GM19467 (cell line): ENCODE results near the gene SNRPB2.
A peak's percentile ranks its signal among the peaks of the same experiment; 100 is the strongest.

Experiments
- ATAC-seq: cut with Tn5 transposase; IDR thresholded peaks from one replicate; pipeline ENCODE4 v1.9.1; 2021; ENCODE audit warnings: mild to moderate bottlenecking, moderate library complexity; ENCODE audit not compliant: unreplicated experiment

Gene SNRPB2

DNA sequence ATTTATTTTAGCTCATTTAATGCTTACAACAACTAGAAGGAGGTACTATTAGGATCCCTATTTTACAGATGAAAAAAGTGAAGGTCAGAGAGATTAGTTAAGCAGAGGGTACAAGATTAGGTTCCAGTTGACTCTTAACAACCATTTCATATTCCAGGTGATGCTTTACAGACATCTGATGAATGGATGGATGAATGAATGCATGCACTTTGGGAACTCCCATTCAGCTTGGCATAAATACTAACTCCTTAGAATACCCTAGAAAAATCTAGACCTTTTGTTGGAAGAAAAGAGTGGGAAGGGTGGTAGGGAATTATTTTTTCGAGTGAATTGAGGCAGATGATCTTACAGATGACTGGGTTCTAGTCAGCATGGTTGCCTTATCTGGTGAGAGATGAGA is 746 bp upstream of the SNRPB2 start:
- ATAC-seq: no peak

GRCh38 chr20:16732506-16733152 is 2.8 kb downstream of the SNRPB2 start:
- no peak for ATAC-seq

DNA sequence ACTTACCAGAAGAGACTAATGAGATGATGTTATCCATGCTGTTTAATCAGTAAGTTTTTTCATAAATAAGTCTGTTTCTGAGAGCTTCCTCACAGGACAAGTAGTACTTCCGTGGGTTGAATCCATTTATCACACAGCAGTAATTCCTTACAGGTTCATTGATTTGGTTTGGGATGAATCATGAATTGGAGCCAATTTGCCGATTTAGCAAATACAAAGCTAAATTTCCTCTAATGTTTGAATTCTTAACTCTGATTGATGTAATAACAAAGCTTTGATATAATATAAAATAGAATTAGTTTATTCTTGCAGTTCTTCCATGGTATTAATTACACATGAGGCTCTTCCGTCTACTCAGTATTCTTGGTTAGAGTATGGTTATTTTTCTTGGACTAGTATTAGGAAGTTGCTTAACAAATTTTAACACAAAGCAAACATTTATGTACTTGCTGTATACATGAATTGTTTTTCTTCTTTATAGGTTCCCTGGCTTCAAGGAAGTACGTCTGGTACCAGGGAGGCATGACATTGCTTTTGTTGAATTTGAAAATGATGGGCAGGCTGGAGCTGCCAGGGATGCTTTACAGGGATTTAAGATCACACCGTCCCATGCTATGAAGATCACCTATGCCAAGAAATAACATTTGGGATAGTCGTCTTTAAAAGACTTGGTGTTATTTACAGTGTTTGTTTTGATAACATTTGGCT is 10.7 kb downstream of the SNRPB2 start:
- ATAC-seq: no peak

- ATAC-seq: no peak
Observed at GRCh38 chr20:16744178-16744807, 14.5 kb downstream of the SNRPB2 start.

- ATAC-seq: no peak
Observed at GRCh38 chr20:16745204-16745603, 15.4 kb downstream of the SNRPB2 start.

DNA sequence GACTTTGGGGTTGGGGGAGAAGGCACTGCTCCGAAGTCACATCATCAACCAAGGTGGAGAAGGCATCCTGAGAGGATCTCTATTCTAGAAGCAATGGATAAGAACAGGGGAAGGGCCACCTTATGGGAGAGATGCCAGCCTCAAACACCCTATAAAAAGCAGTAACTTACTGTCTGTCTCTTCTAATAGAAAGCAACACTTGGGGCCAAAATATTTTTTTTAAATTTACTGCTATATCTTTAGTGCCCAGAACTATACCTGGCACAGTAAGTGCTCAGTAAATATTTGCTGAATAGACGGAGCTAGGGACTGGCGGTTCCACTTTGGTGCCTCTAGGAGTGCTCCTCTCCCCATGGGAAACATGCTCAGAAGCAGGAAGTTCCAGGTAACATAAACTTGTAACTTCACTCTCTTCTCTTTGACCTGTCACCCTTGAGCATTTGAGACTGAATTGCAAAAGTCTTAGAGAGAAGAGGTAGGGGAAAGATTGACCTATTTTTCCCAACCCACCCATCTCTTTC is 17.5 kb downstream of the SNRPB2 start:
- ATAC-seq: no peak

GRCh38 chr20:16748308-16748900 is 18.6 kb downstream of the SNRPB2 start, which contains the start of gene OTOR:
Gene OTOR, plus strand, starts transcription at chr20:16748358. Its CDS starts 44 bp downstream, at chr20:16748402.
- ATAC-seq: no peak

GRCh38 chr20:16749573-16749972 is 19.7 kb downstream of the SNRPB2 start:
- no peak for ATAC-seq

- ATAC-seq: no peak
Observed at GRCh38 chr20:16752082-16752481, 22.3 kb downstream of the SNRPB2 start.

DNA sequence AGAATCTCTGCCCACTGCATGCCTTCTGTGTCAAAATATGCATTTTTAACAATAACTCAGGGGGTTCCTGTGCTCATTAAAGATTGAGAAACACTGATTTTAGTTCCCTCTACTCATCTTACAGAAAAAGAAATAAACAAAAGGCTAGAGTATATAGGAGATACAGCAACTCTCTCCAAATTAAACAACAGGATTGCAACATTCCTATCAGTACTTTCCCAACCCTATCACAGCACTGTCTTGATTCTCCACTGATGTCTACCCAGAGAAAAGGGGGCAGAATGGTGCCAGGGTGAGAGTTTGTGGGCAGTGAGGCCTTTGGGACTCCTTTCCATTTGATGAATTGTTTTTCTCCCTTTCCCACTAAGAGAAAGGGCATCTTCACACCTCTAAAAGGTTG is 23.1 kb downstream of the SNRPB2 start:
- no peak for ATAC-seq

DNA sequence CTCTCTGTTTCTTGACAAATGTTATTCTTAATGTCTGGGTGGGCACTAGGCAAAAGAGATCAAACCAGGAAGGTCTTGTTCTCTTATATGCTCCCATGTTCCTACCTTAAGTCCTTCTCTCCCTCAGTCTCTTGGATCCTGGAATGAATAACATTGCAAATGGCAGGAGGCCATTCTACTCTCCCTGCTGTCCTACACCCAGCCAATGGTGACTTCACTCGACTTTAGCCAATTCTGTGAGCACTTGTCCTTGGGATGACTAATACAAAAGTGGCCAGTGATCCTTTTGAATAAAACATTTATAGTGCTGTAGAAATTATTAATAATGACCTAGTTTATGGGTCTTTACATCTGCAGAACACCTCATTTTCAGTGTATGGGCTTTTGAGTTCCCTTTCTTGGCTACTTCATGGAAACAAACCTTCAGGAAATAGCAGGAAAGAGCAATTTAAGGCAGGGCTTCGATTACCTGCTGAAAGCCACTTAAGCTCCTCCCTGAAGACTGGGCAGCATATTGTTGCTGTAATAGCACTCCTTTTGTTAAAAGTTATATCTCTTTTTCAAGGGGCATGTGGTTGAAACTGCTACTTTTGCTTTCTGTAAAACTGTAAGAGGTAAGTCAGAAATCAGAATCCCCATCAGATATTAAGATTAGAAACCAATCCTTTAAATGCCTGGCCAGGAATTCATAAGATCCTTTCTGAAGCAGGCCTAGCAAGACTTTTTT is 28.8 kb downstream of the SNRPB2 start:
- ATAC-seq: no peak

DNA sequence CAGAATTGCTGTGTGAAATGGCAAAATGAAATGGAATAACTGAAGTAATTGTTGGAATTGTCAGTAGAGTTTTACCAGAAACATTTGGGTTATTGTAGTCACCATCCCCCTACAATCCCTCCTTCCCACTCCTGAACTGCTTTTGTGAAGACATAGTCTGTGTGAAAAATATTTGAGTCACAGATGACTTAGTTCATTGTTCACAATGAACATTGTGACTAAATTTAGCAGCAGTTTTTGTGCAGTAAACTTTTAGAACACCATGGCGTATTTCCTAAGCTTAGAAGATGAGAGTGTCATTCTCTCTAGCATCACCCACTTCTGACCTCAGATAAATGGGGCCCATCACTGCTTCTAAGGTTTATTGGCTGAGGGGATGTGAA is 29.3 kb downstream of the SNRPB2 start:
- no peak for ATAC-seq

- ATAC-seq: no peak
Observed at GRCh38 chr20:16760431-16761304, 30.8 kb downstream of the SNRPB2 start.

- ATAC-seq: peak; percentile 53
Observed at GRCh38 chr20:16761305-16761829, 31.5 kb downstream of the SNRPB2 start.

DNA sequence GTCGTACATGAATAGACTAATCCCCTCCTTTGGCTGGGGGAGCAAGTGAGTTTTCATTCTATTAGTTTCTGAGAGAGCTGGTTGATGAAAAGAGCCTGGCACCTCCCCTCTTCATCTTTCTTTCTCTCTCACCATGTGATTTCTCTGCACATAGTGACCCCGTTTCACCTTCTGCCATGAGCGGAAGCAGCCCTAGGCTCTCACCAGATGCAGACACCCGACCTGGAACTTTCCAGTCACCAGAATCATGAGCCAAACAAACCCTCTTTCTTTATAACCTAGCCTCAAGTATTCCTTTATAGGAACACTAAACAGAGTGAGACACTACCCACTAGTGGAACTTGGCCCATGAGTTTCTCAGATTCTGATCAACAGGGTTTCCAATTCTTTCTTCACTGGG is 34.7 kb downstream of the SNRPB2 start:
- no peak for ATAC-seq

DNA sequence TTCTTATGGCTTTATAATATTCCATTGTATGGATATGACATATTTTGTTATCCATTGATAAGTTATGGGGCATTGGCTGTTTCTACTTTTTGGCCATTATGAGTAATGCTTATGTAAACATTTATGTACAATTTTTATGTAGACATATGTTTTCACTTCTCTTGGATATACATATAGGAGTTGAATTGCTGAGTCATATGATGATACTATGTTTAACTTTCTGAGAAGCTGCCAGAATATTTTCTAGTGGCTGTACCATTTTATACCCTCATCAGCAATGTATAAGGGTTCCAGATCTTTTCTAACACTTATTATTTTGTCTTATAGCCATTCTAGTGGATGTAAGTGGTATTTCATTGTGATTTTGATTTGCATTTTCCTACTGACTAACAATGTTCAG is 41.4 kb downstream of the SNRPB2 start:
- ATAC-seq: no peak

- ATAC-seq: no peak
Observed at GRCh38 chr20:16775961-16776360, 46.1 kb downstream of the SNRPB2 start.

DNA sequence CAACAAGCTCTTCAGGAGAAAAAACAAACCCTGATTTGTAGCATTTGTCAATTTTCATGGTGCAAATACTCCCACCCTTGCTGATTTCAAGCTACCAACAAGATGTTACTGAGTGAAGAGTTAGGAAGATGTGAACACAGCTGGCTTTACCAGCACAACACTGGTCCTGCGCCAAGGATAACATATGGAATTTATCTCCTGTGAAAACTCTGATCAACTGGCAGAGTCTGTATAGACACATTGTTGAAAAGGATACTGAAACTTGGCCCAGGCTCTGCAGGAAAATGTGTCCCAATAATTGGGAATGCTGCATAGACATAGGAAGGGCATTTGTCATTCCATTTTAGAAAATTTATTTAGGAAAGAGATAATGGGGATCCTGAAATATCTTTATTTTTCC is 47.3 kb downstream of the SNRPB2 start:
- no peak for ATAC-seq

- ATAC-seq: no peak
Observed at GRCh38 chr20:16778159-16778558, 48.3 kb downstream of the SNRPB2 start.

GRCh38 chr20:16781496-16781895 is 51.7 kb downstream of the SNRPB2 start:
- ATAC-seq: no peak
